Measurements from ENCODE around the gene THAP11.

Gene THAP11

GRCh38 chr16:67811899-67812298, 30.2 kb upstream of the THAP11 start:
- DNase-seq (ENCODE audit: low read depth, low spot score) = no peak
- TF ChIP-seq, protein P1, sequence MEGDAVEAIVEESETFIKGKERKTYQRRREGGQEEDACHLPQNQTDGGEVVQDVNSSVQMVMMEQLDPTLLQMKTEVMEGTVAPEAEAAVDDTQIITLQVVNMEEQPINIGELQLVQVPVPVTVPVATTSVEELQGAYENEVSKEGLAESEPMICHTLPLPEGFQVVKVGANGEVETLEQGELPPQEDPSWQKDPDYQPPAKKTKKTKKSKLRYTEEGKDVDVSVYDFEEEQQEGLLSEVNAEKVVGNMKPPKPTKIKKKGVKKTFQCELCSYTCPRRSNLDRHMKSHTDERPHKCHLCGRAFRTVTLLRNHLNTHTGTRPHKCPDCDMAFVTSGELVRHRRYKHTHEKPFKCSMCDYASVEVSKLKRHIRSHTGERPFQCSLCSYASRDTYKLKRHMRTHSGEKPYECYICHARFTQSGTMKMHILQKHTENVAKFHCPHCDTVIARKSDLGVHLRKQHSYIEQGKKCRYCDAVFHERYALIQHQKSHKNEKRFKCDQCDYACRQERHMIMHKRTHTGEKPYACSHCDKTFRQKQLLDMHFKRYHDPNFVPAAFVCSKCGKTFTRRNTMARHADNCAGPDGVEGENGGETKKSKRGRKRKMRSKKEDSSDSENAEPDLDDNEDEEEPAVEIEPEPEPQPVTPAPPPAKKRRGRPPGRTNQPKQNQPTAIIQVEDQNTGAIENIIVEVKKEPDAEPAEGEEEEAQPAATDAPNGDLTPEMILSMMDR (IDR thresholded peaks at IDR 0.05; ENCODE audit: insufficient read depth, low read length, missing control alignments) = no peak
- H3K4me3 ChIP-seq (ENCODE audit: low read depth, low read length) = no peak overlapping the region
- ChIA-PET POLR2A (no interaction called here), CTCF (interaction anchor here (11.8 to 13.0 kb wide), 2 partner anchors 20 to 118 kb away, joined by 181 to 227 read pairs; partner anchors contain the start of genes CTRL and PSMB10)

- DNase-seq (ENCODE audit: low read depth, low spot score) = no peak
- CTCF ChIA-PET = interaction anchor here (1.2 to 13.0 kb wide), 12 partner anchors 10 to 226 kb away, joined by 3 to 227 read pairs (median 22); partner anchors contain the start of genes CTRL, EDC4, NRN1L and PSMB10
- TF ChIP-seq, protein P1 (IDR thresholded peaks at IDR 0.05; ENCODE audit: insufficient read depth, low read length, missing control alignments) = no peak
- POLR2A ChIA-PET = interaction anchor here (0.9 kb wide), 1 partner anchor 117 kb away, joined by 3 read pairs; no protein-coding TSS in a partner anchor
- H3K4me3 ChIP-seq (ENCODE audit: low read depth, low read length) = no peak overlapping the region
These were observed 27.6 kb upstream of the THAP11 start for GRCh38 chr16:67814567-67814966.

DNA sequence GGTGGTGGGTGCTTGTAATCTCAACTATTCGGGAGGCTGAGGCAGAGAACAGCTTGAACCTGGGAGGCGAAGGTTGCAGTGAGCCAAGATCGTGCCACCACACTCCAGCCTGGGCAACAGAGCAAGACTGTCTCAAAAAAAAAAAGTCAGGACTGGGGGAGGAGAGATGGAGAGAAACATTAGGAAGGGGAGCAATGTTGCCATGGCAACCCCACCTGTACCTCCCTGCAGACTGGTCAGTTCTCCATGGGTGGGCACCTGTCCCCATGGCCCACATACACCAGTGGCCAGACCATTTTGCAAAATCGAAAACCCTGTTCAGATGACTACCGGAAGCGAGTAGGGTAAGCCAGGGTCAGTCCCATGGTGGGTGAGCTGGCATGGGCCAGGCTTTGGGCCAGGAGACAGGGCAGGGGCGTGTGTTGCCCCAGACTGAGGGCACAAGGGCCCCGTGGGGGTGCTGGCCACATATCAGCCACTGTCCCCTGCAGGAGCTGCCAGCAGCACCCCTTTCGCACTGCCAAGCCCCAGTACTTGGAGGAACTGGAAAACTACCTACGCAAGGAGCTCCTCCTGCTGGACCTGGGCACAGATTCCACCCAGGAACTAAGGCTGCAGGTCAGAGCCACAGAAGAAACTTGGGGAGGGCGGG, 21.4 kb upstream of the THAP11 start:
- H3K4me3 ChIP-seq (ENCODE audit: low read depth, low read length) = no peak overlapping the region
- ChIA-PET CTCF (interaction anchor here (0.7 to 13.0 kb wide), 6 partner anchors 10 to 109 kb away, joined by 3 to 227 read pairs (median 4); partner anchors contain the start of genes CTRL, NUTF2 and PSMB10), POLR2A (no interaction called here)
- no peak for DNase-seq (ENCODE audit: low read depth, low spot score)
- TF ChIP-seq, protein P1 (IDR thresholded peaks at IDR 0.05; ENCODE audit: insufficient read depth, low read length, missing control alignments) = no peak

DNA sequence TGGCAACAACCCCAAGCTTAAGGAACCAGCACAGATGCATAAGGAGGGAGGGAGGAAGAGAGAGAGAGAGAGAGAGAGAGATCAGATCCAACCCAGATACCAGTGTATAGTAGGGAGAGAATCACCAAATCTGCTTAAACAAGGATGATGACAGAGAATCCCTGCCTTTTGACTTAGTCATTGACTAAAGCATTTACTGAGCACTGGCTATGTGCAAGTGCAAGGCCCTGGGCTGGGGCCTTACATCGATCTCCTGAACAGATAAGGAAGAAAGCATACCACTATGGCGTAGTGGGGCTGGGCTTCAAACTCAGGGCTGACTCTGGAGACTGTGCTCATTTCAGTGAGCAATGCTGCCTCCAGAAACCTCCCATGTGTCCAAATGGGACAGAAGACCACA, 19.6 kb upstream of the THAP11 start:
- no peak for DNase-seq (ENCODE audit: low read depth, low spot score)

DNA sequence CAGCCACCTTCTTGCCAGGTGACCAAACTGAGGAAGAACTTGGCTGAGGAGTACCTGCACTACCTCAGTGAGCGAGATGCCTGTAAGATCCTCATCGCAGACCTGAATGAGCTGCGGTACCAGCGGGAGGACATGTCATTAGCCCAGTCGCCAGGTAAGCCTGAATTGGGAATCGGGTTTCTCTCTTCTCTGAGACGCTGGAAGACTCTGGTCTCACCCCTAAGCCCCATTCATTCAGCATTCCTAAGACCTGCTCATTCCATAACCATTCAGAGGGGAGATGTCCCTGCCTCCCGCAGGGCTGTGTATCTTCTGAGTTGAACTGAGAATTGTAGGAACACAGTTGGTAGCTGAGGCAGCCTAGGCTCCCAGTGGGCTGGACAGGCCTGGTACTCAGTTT, 17.0 kb upstream of the THAP11 start:
- TF ChIP-seq, protein P1 (IDR thresholded peaks at IDR 0.05; ENCODE audit: insufficient read depth, low read length, missing control alignments) = no peak
- DNase-seq (ENCODE audit: low read depth, low spot score) = no peak
- ChIA-PET CTCF (interaction anchor here (13.4 kb wide), 1 partner anchor 8 kb away, joined by 181 read pairs; no protein-coding TSS in a partner anchor), POLR2A (no interaction called here)
- H3K4me3 ChIP-seq (ENCODE audit: low read depth, low read length) = no peak overlapping the region

More for the DNA sequence above, 19.6 kb upstream of the THAP11 start:
- no peak overlapping the region for H3K4me3 ChIP-seq (ENCODE audit: low read depth, low read length)
- CTCF ChIA-PET = interaction anchor here (11.8 kb wide), 1 partner anchor 9 kb away, joined by 181 read pairs; no protein-coding TSS in a partner anchor
- POLR2A ChIA-PET = no interaction called here
- TF ChIP-seq, protein P1 (IDR thresholded peaks at IDR 0.05; ENCODE audit: insufficient read depth, low read length, missing control alignments) = no peak

GRCh38 chr16:67825906-67826305, 16.2 kb upstream of the THAP11 start:
- TF ChIP-seq, protein P1 (IDR thresholded peaks at IDR 0.05; ENCODE audit: insufficient read depth, low read length, missing control alignments) = no peak
- H3K4me3 ChIP-seq (ENCODE audit: low read depth, low read length) = no peak overlapping the region
- POLR2A ChIA-PET = no interaction called here
- CTCF ChIA-PET = interaction anchor here (2.0 to 13.4 kb wide), 2 partner anchors 9 to 12 kb away, joined by 5 to 181 read pairs; no protein-coding TSS in a partner anchor
- no peak for DNase-seq (ENCODE audit: low read depth, low spot score)
